ENCODE data around the gene GPR22.
A peak's percentile ranks its signal among the peaks of the same experiment; 100 is the strongest.

The GPR22 gene

GRCh38 chr7:107469929-107470328 is at the start of gene GPR22:
Gene GPR22, plus strand, starts transcription at chr7:107470057. Its CDS starts 4,004 bp downstream, at chr7:107474061.
- no peak for DNase-seq (ENCODE audit: low read depth)

GRCh38 chr7:107427462-107427861 is 42.4 kb upstream of the GPR22 start:
- no peak for DNase-seq (ENCODE audit: low read depth)

GRCh38 chr7:107428642-107429041 is 41.2 kb upstream of the GPR22 start:
- DNase-seq (ENCODE audit: low read depth) = no peak

GRCh38 chr7:107430057-107430456 is 39.8 kb upstream of the GPR22 start:
- DNase-seq (ENCODE audit: low read depth) = no peak

GRCh38 chr7:107432261-107432660 is 37.6 kb upstream of the GPR22 start:
- no peak for DNase-seq (ENCODE audit: low read depth)

- DNase-seq (ENCODE audit: low read depth) = no peak
Observed at GRCh38 chr7:107435749-107436148, 34.1 kb upstream of the GPR22 start.

- DNase-seq (ENCODE audit: low read depth) = no peak
Observed at GRCh38 chr7:107439025-107439424, 30.8 kb upstream of the GPR22 start.

GRCh38 chr7:107441581-107442422 is 28.1 kb upstream of the GPR22 start:
- DNase-seq (ENCODE audit: low read depth) = no peak

- DNase-seq (ENCODE audit: low read depth) = no peak
Observed at GRCh38 chr7:107442678-107443077, 27.2 kb upstream of the GPR22 start.

GRCh38 chr7:107446531-107446930 is 23.3 kb upstream of the GPR22 start:
- no peak for DNase-seq (ENCODE audit: low read depth)

- DNase-seq (ENCODE audit: low read depth) = no peak
Observed at GRCh38 chr7:107446988-107447387, 22.9 kb upstream of the GPR22 start.

GRCh38 chr7:107450970-107451369 is 18.9 kb upstream of the GPR22 start:
- no peak for DNase-seq (ENCODE audit: low read depth)

- DNase-seq (ENCODE audit: low read depth) = no peak
Observed at GRCh38 chr7:107453388-107453787, 16.5 kb upstream of the GPR22 start.

- DNase-seq (ENCODE audit: low read depth) = no peak
Observed at GRCh38 chr7:107461938-107462533, 7.8 kb upstream of the GPR22 start.

GRCh38 chr7:107463139-107464078 is 6.4 kb upstream of the GPR22 start:
- peak; percentile 4 for DNase-seq (ENCODE audit: low read depth)

- no peak for DNase-seq (ENCODE audit: low read depth)
Observed at GRCh38 chr7:107464666-107465226, 5.1 kb upstream of the GPR22 start.

GRCh38 chr7:107467972-107468371 is 1.9 kb upstream of the GPR22 start:
- no peak for DNase-seq (ENCODE audit: low read depth)

- DNase-seq (ENCODE audit: low read depth) = no peak
Observed at GRCh38 chr7:107468824-107469223, 1.0 kb upstream of the GPR22 start.

- no peak for DNase-seq (ENCODE audit: low read depth)
Observed at GRCh38 chr7:107471292-107472070, 1.6 kb downstream of the GPR22 start.

GRCh38 chr7:107472116-107472515 is 2.3 kb downstream of the GPR22 start:
- DNase-seq (ENCODE audit: low read depth) = no peak

- DNase-seq (ENCODE audit: low read depth) = no peak
Observed at GRCh38 chr7:107474104-107474521, 4.3 kb downstream of the GPR22 start.
